Lower leg skin (tissue), 3 donors: ENCODE measurements around the gene GRIK3.

Source experiments
- CTCF ChIP-seq, 3 donors: fragments of 450-650 bp; IDR thresholded peaks; one replicate each; pipeline ENCODE4 v1.5.1; 2016; ENCODE audit warnings: antibody characterized with exemption in 3 of 3, mild to moderate bottlenecking in 3 of 3, moderate library complexity in 2 of 3
- POLR2A ChIP-seq, 2 donors: fragments of 450-650 bp; IDR thresholded peaks; one replicate each; pipeline ENCODE4 v1.6.1; 2016 to 2017; ENCODE audit warnings: antibody characterized with exemption in 2 of 2, mild to moderate bottlenecking in 1 of 2, moderate library complexity in 1 of 2

DNA sequence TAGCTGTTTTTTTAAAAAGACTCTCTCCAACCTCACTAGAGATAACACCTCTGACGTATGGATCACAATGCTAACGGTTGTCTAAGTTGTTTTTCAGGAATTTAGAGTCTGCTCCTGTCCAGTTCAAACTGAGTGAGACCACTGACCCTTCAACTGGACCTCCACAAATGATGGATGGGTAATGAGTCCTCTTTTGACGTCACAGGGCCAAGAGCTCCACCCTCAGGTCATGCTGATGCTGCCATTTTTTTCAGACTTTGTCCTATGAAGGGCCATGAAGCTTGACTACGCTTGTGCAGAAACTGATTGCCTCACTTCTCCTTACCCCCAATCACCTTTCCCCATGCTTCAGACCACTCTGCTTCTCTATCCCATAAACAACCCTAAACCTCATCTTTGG, 16.6 kb downstream of the GRIK3 start:
- TF ChIP-seq CTCF (IDR thresholded peaks at IDR 0.05) (no peak), POLR2A (IDR thresholded peaks at IDR 0.05) (no peak)
